IMR-90 (cell line): ENCODE data around the gene CALML3. TPM values are rescaled to one million over a fixed set of nuclear protein-coding genes. Genes with fewer than 3 reads are reported as not detected.

ENCODE experiments used
- ATAC-seq: fragments of 200-7000 bp; cut with Tn5 transposase; 2 replicates; pipeline ENCODE4 v1.9.1; 2020; ENCODE audit warnings: low read depth, mild to moderate bottlenecking, moderate library complexity
- BruUV-seq: library from RNA; stranded (reverse); fragments of 400-500 nt; replicated peaks from 2 replicates; lab custom pipeline; 2021; lab: Mats Ljungman, UMichigan
- CTCF ChIA-PET: fragments of 300-600 bp; formaldehyde crosslinking; extraction: SDS; loops from one replicate; lab custom pipeline; 2021; ENCODE audit warnings: antibody characterized with exemption; lab: Yijun Ruan, JAX
- POLR2A ChIA-PET: fragments of 300-600 bp; sonication (Branson Sonifier 250); formaldehyde crosslinking; loops from one replicate; lab custom pipeline; 2022; ENCODE audit warnings: antibody characterized with exemption; ENCODE audit not compliant: unreplicated experiment; lab: Charles Lee
- DNase-seq: peaks from one replicate; pipeline ENCODE4 v3.0.0; 2013
- H2AFZ ChIP-seq: replicated peaks from 2 replicates; pipeline ENCODE3; 2013; ENCODE audit warnings: low read length, mild to moderate bottlenecking; ENCODE audit not compliant: poor library complexity
- H2AK5ac ChIP-seq: 2 replicates; pipeline ENCODE4 v1.6.1; 2013; ENCODE audit warnings: low read depth, low read length, inconsistent platforms
- H2AK9ac ChIP-seq: replicated peaks from 2 replicates; pipeline ENCODE3; 2013; ENCODE audit warnings: mild to moderate bottlenecking, low read depth, low read length, moderate library complexity; ENCODE audit not compliant: poor library complexity
- H2BK120ac ChIP-seq: 2 replicates; pipeline ENCODE4 v1.6.1; 2013; ENCODE audit warnings: low read depth, low read length, inconsistent platforms
- H2BK15ac ChIP-seq: 3 replicates; pipeline ENCODE4 v1.6.1; 2013; ENCODE audit warnings: low read depth, low read length, inconsistent platforms
- H2BK20ac ChIP-seq: 2 replicates; pipeline ENCODE4 v1.6.1; 2013; ENCODE audit warnings: low read depth, mild to moderate bottlenecking, inconsistent platforms, low read length, moderate library complexity
- H2BK5ac ChIP-seq: 2 replicates; pipeline ENCODE4 v1.6.1; 2013; ENCODE audit warnings: mild to moderate bottlenecking, low read depth, low read length, inconsistent platforms; ENCODE audit not compliant: poor library complexity, severe bottlenecking
- H3K14ac ChIP-seq: replicated peaks from 2 replicates; pipeline ENCODE4 v1.6.1; 2013; ENCODE audit warnings: low read depth, low read length, inconsistent platforms
- H3K18ac ChIP-seq: 2 replicates; pipeline ENCODE4 v1.6.1; 2013; ENCODE audit warnings: low read depth, low read length, control low read depth
- H3K23ac ChIP-seq: 2 replicates; pipeline ENCODE4 v1.6.1; 2013; ENCODE audit warnings: low read depth, low read length, inconsistent platforms
- H3K27ac ChIP-seq: 2 replicates; pipeline ENCODE4 v1.5.1; 2013; ENCODE audit warnings: mild to moderate bottlenecking, control low read depth, low read length; ENCODE audit not compliant: insufficient read depth
- H3K27me3 ChIP-seq: 2 replicates; pipeline ENCODE4 v1.6.1; 2013; ENCODE audit warnings: low read length; ENCODE audit not compliant: control insufficient read depth, insufficient read depth
- H3K36me3 ChIP-seq: 2 replicates; pipeline ENCODE4 v1.6.1; 2013; ENCODE audit warnings: low read length, mixed read lengths; ENCODE audit not compliant: control insufficient read depth, insufficient read depth
- H3K4ac ChIP-seq: 2 replicates; pipeline ENCODE4 v1.6.1; 2013; ENCODE audit warnings: low read depth, low read length, inconsistent platforms
- H3K4me1 ChIP-seq: 2 replicates; pipeline ENCODE4 v1.6.1; 2013; ENCODE audit warnings: low read length, mixed read lengths; ENCODE audit not compliant: control insufficient read depth, insufficient read depth
- H3K4me2 ChIP-seq: 2 replicates; pipeline ENCODE4 v1.6.1; 2013; ENCODE audit warnings: low read depth, mild to moderate bottlenecking, control low read depth, low read length, moderate library complexity
- H3K4me3 ChIP-seq: 2 replicates; pipeline ENCODE4 v1.5.1; 2013; ENCODE audit warnings: low read depth, mild to moderate bottlenecking, control low read depth, low read length, moderate library complexity; ENCODE audit not compliant: insufficient read depth
- H3K56ac ChIP-seq: 2 replicates; pipeline ENCODE4 v1.6.1; 2013; ENCODE audit warnings: low read length, inconsistent platforms; ENCODE audit not compliant: insufficient read depth; ENCODE audit errors: extremely low read depth
- H3K79me1 ChIP-seq, 2 experiments: 2 replicates each; pipeline ENCODE4 v1.6.1; 2013; ENCODE audit warnings: low read length in 2 of 2, inconsistent platforms in 1 of 2, low read depth in 1 of 2
- H3K9ac ChIP-seq: 2 replicates; pipeline ENCODE4 v1.6.1; 2013; ENCODE audit warnings: low read depth, low read length, control low read depth
- H3K9me1 ChIP-seq: 2 replicates; pipeline ENCODE4 v1.6.1; 2013; ENCODE audit warnings: low read length, inconsistent platforms; ENCODE audit not compliant: insufficient read depth
- H3K9me3 ChIP-seq: 2 replicates; pipeline ENCODE4 v1.6.1; 2013; ENCODE audit warnings: low read length; ENCODE audit not compliant: control insufficient read depth, insufficient read depth
- H4K20me1 ChIP-seq: 2 replicates; pipeline ENCODE4 v1.6.1; 2013; ENCODE audit warnings: low read length, inconsistent platforms; ENCODE audit not compliant: insufficient read depth
- H4K5ac ChIP-seq: 2 replicates; pipeline ENCODE4 v1.6.1; 2013; ENCODE audit warnings: mild to moderate bottlenecking, low read depth, low read length, control low read depth
- H4K8ac ChIP-seq, 2 experiments: 2 replicates each; pipeline ENCODE4 v1.6.1; 2013; ENCODE audit warnings: low read depth in 2 of 2, low read length in 2 of 2, control low read depth in 1 of 2, inconsistent platforms in 1 of 2
- H4K91ac ChIP-seq: 2 replicates; pipeline ENCODE4 v1.6.1; 2013; ENCODE audit warnings: low read depth, low read length, inconsistent platforms; ENCODE audit not compliant: insufficient read depth
- BHLHE40 ChIP-seq: fragments of 150-350 bp; IDR thresholded peaks from 2 replicates; pipeline ENCODE4 v1.6.1; 2016; ENCODE audit warnings: mild to moderate bottlenecking, low read depth, low read length
- CEBPB ChIP-seq: IDR thresholded peaks from 2 replicates; pipeline ENCODE4 v1.6.1; 2012; ENCODE audit warnings: low read depth, low read length, improper control_type of control experiment
- CHD1 ChIP-seq: IDR thresholded peaks from 2 replicates; pipeline ENCODE4 v1.6.1; 2012; ENCODE audit warnings: low read depth, low read length, improper control_type of control experiment
- CTCF ChIP-seq: conservative IDR thresholded peaks from 2 replicates; pipeline ENCODE4 v1.5.1; 2012; ENCODE audit warnings: mild to moderate bottlenecking, low read depth, low read length, improper control_type of control experiment
- FOS ChIP-seq: fragments of 150-350 bp; IDR thresholded peaks from 2 replicates; pipeline ENCODE4 v1.6.1; 2016; ENCODE audit warnings: low read depth, low read length
- MAFK ChIP-seq: IDR thresholded peaks from 2 replicates; pipeline ENCODE4 v1.6.1; 2012; ENCODE audit warnings: low read depth, low read length, improper control_type of control experiment
- MAZ ChIP-seq: IDR thresholded peaks from 2 replicates; pipeline ENCODE4 v1.6.1; 2012; ENCODE audit warnings: low read depth, mild to moderate bottlenecking, low read length, improper control_type of control experiment, moderate library complexity, borderline replicate concordance
- MXI1 ChIP-seq: IDR thresholded peaks from 2 replicates; pipeline ENCODE4 v1.6.1; 2012; ENCODE audit warnings: low read depth, mild to moderate bottlenecking, low read length, moderate library complexity, borderline replicate concordance
- NFE2L2 ChIP-seq: fragments of 150-350 bp; IDR thresholded peaks from 2 replicates; pipeline ENCODE4 v1.6.1; 2016; ENCODE audit warnings: low read depth, mild to moderate bottlenecking, low read length
- POLR2A ChIP-seq: IDR thresholded peaks from 2 replicates; pipeline ENCODE4 v1.6.1; 2012; ENCODE audit warnings: mild to moderate bottlenecking, low read depth, low read length
- RAD21 ChIP-seq: IDR thresholded peaks from 2 replicates; pipeline ENCODE4 v1.6.1; 2012; ENCODE audit warnings: low read length, improper control_type of control experiment
- RCOR1 ChIP-seq: IDR thresholded peaks from 2 replicates; pipeline ENCODE4 v1.6.1; 2012; ENCODE audit warnings: mild to moderate bottlenecking, low read length, improper control_type of control experiment; ENCODE audit not compliant: insufficient replicate concordance
- RFX5 ChIP-seq: IDR thresholded peaks from 2 replicates; pipeline ENCODE4 v1.8.0; 2012; ENCODE audit warnings: low read depth, mild to moderate bottlenecking, low read length, moderate library complexity
- SMC3 ChIP-seq: fragments of 150-350 bp; IDR thresholded peaks from 2 replicates; pipeline ENCODE4 v1.6.1; 2016; ENCODE audit warnings: low read depth, mild to moderate bottlenecking, antibody characterized with exemption, low read length, moderate library complexity
- USF2 ChIP-seq: fragments of 150-350 bp; IDR thresholded peaks from 2 replicates; pipeline ENCODE4 v1.6.1; 2017; ENCODE audit warnings: mild to moderate bottlenecking, antibody characterized with exemption, low read length, low read depth
- WGBS, 2 experiments: methylation state at CpG; one replicate each; pipeline versions ENCODE4 v1.1.5 to v1.1.7; 2013; ENCODE audit warnings: missing lambda C conversion rate in 2 of 2; ENCODE audit not compliant: insufficient read length in 1 of 2; ENCODE audit errors: extremely low coverage in 2 of 2; 5-methylcytosine and 5-hydroxymethylcytosine counted together
- dilution Hi-C: fragments of 300-500 bp; cut with HindIII; formaldehyde crosslinking; loops from one replicate; pipeline ENCODE4 v1.14.3; 2018; ENCODE audit warnings: low sequenced_read_pairs; ENCODE audit not compliant: unreplicated experiment
- in situ Hi-C: fragments of 300-500 bp; cut with MboI; formaldehyde crosslinking; loops from 3 replicates; pipeline ENCODE4 v1.14.3; 2019; ENCODE audit warnings: low sequenced_read_pairs, inconsistent platforms, mixed read lengths
- intact Hi-C: fragments of 100-400 bp; cut with micrococcal nuclease; formaldehyde crosslinking; loops from 2 replicates; pipeline ENCODE4 v1.10.0; 2022
- polyA plus RNA-seq, 3 experiments: library from polyadenylated mRNA; depleted of rRNA; stranded (reverse); fragments of >200 nt; gene quantifications; 2 replicates each; pipeline ENCODE4 v1.2.3, GENCODE V29; 2012; ENCODE audit warnings: low replicate concordance in 1 of 3
- total RNA-seq: library from RNA; depleted of rRNA; stranded (reverse); fragments of >200 nt; gene quantifications from 2 replicates; pipeline ENCODE4 v1.2.3, GENCODE V29; 2012

Gene CALML3
- total and polyA plus RNA-seq, 2 of the 4 experiments (the other 2 are of a cell fraction), result not detected

GRCh38 chr10:5573319-5573950, 48.7 kb downstream of the CALML3 start:
- dilution Hi-C loops, result no loop called here
- no peak for ATAC-seq
- H2AK9ac ChIP-seq, result peak overlapping the region; percentile 85
- in situ Hi-C loops, result no loop called here
- H3K79me1 ChIP-seq, result no peaks in the 10 kb centered on the region
- peaks cover 11% of the 10 kb centered on the region for H3K9me1 ChIP-seq
- H2AFZ ChIP-seq, result no peak overlapping the region
- 0 out of 2 replicates have a peak overlapping the region, but pooled peaks have one; percentile 12 for H2BK20ac ChIP-seq
- H3K27ac ChIP-seq, result no peak overlapping the region
- no peak overlapping the region for H3K4ac ChIP-seq
- H3K36me3 ChIP-seq, result no peaks in the 10 kb centered on the region
- no peaks in the 10 kb centered on the region for H4K20me1 ChIP-seq
- DNase-seq, result peak; percentile 29
- peaks cover 18% of the 10 kb centered on the region for H3K4me1 ChIP-seq
- H3K14ac ChIP-seq, result no peak overlapping the region
- H2BK5ac ChIP-seq, result no peak overlapping the region
- BruUV-seq, result no TSS peak
- H2BK120ac ChIP-seq, result peak overlapping the region; percentile 16; the same call in 1 of the 2 replicates
- H3K18ac ChIP-seq, result no peak overlapping the region
- no peak overlapping the region for H3K4me3 ChIP-seq
- H3K4me2 ChIP-seq, result no peak overlapping the region
- ChIA-PET POLR2A (interaction anchor here (0.6 kb wide), 1 partner anchor 123 kb away, joined by 3 read pairs; no protein-coding TSS in a partner anchor), CTCF (no interaction called here)
- H3K23ac ChIP-seq, result no peak overlapping the region
- no peaks in the 10 kb centered on the region for H3K27me3 ChIP-seq
- no peak overlapping the region for H4K5ac ChIP-seq
- H4K8ac ChIP-seq, result no peak overlapping the region; a peak in 1 of 4 replicates
- H3K9ac ChIP-seq, result no peak overlapping the region
- WGBS, 2 experiments, result 92% methylated on average over 5 of the region's 10 CpGs; no CpG with 5 or more reads in 1 of the 2 experiments
- no peaks in the 10 kb centered on the region for H3K9me3 ChIP-seq
- 0 out of 3 replicates have a peak overlapping the region, but pooled peaks have one; percentile 55 for H2BK15ac ChIP-seq
- H2AK5ac ChIP-seq, result peak overlapping the region; percentile 56; the same call in 1 of the 2 replicates
- no peak overlapping the region for H3K56ac ChIP-seq
- intact Hi-C loops, result no loop called here
- no peak overlapping the region for H4K91ac ChIP-seq
- no peak for TF ChIP-seq MAZ
- no peak for TF ChIP-seq RCOR1
- no peak for TF ChIP-seq CHD1
- no peak for TF ChIP-seq MXI1
- no peak for TF ChIP-seq FOS
- no peak for TF ChIP-seq SMC3
- TF ChIP-seq BHLHE40, result no peak
- TF ChIP-seq CEBPB, result no peak
- no peak for TF ChIP-seq CTCF
- no peak for TF ChIP-seq RAD21
- TF ChIP-seq MAFK, result no peak
- TF ChIP-seq POLR2A, result no peak
- TF ChIP-seq RFX5, result no peak
- no peak for TF ChIP-seq NFE2L2
- no peak for TF ChIP-seq USF2
